NCI-H2196 treated with DMSO at 0.1 percent for 48 hours (cell line): ENCODE results near the gene TDRD1.
"Not testable (repeated sequence)": the region's sequence is repeated elsewhere in the genome, so short reads cannot be mapped to it uniquely, and the experiment has no call there.

Source experiments
- DNase-seq: peaks from one replicate; lab custom pipeline; 2025; ENCODE audit not compliant: unreplicated experiment; lab: John Stamatoyannopoulos, UW

Gene TDRD1

DNA sequence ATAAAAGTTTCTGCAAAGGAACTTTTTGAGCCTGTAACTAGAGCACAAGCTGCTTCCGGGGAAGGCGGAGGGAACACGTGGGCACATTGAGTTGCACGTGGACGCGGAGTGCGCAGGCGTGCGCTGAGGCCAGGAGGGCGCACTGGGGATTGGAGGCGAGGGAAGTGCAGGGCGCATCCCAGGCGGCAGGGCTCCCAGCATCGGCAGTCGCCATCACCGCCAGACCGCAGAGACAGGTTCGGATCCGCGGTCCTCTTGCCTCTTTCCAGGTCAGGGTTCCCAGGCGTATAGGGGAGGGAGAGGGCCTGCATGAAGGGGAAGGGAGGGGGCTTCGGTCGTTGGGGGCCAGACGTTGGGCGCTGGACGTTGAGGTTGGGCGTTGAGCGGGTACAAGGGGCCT, at the start of gene TDRD1:
TSS of gene TDRD1 (plus strand) at position 206 of the 400 bp plus-strand sequence. CDS start 8,479 bp downstream, outside the sequence.
- no peak for DNase-seq

GRCh38 chr10:114131094-114131493, 48.1 kb upstream of the TDRD1 start:
- no peak for DNase-seq

- DNase-seq = no peak
These were observed 43.7 kb upstream of the TDRD1 start for GRCh38 chr10:114135476-114135875.

GRCh38 chr10:114138581-114138980, 40.6 kb upstream of the TDRD1 start:
- DNase-seq = no peak

DNA sequence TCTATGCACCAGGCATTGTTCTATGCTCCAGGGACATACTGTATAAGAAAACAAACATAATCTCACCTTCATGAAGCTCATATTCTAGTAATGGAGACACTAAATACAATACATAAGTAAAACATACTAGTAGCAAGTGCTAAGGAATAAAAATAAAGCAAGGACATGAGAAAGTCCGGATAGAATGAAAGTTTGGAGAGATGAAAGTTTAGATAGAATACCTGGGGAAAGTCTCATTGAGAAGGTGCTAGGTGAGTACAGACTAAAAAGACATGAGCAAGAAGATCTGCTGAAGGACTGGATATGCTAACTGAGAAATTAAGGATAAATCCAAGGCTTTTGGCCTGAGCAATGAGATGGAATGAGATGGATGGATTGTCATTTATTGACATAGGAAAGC, 39.1 kb upstream of the TDRD1 start:
- no peak for DNase-seq

DNA sequence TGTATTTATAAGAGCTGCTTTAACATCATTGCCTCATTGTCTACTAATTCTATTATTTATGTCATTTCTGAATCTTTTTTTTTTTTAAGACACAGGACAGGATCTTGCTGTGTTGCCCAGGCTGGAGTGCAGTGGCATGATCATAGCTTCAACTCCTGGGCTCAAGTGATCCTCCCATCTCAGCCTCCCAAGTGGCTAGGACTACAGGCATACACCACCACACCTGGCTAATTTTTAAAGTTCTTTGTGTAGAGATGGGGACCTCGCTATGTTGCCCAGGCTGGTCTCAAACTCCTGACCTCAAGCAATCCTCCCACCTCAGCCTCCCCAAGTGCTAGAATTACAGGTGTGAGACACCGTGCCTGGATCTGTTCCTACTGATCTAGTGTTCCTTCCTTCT, 38.3 kb upstream of the TDRD1 start:
- DNase-seq = not testable (repeated sequence)

DNA sequence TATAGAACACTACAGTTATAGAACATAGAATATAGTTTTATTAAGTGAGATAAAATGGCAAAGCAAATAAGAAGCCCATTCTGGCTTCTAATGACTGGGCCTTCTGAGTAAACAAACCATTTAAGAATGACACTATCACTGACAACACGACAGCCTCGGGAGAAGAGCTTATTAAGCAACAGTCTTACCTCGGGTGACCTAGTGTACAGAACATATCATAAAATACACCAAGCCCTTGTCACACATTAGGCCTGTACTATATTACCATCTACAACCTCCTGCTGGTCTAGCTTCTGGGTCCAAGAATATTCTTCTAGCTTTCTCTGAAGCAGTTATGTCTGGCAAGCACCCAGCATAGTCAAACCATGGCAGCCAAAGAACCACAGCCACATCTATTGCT, 37.1 kb upstream of the TDRD1 start:
- no peak for DNase-seq

GRCh38 chr10:114143160-114143559, 36.0 kb upstream of the TDRD1 start:
- no peak for DNase-seq

DNA sequence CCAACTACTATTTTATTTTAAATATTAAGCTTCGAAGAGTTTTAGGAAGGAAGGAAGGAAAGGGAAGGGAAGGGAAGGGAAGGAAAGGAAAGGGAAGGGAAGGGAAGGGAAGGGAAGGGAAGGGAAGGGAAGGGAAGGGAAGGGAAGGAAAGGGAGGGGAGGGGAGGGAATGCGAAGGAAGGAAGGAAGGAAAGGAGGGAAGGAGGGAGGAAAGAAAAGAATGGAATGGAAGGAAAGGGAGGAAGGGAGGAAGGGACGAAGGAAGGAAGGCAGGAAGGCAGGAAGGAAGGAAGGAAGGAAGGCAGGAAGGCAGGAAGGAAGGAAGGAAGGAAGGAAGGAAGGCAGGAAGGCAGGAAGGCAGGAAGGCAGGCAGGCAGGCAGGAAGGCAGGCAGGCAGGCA, 29.7 kb upstream of the TDRD1 start:
- not testable (repeated sequence) for DNase-seq

DNA sequence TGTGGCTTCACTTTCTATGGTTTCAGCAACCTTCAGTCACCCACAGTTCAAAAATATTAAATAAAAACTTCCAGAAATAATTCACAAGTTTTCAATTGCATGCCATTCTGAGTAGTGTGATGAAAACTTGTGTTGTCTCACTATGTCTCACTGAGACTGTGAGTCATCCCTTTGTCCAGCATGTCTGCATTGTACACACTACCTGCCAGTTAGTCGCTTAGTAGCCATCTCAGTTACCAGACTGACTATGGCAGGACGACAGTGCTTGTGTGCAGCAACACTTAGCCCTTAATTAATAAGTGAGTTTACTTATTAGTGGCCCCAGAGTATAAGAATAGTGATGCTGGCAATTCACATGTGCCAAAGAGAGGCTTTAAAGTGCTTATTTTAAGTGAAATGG, 27.7 kb upstream of the TDRD1 start:
- DNase-seq = no peak

- no peak for DNase-seq
These were observed 27.3 kb upstream of the TDRD1 start for GRCh38 chr10:114151892-114152291.

- no peak for DNase-seq
These were observed 21.2 kb upstream of the TDRD1 start for GRCh38 chr10:114157912-114158311.

GRCh38 chr10:114163062-114163461, 16.1 kb upstream of the TDRD1 start:
- no peak for DNase-seq

- DNase-seq = no peak
These were observed 13.1 kb upstream of the TDRD1 start for GRCh38 chr10:114166043-114166442.

GRCh38 chr10:114166494-114166893, 12.7 kb upstream of the TDRD1 start:
- DNase-seq = no peak

GRCh38 chr10:114167985-114168384, 11.2 kb upstream of the TDRD1 start:
- no peak for DNase-seq

GRCh38 chr10:114168450-114169009, 10.6 kb upstream of the TDRD1 start:
- DNase-seq = no peak

- DNase-seq = no peak
These were observed 6.9 kb upstream of the TDRD1 start for GRCh38 chr10:114172216-114172615.

- DNase-seq = no peak
These were observed 6.2 kb upstream of the TDRD1 start for GRCh38 chr10:114172776-114173602.

- DNase-seq = no peak
These were observed 5.6 kb upstream of the TDRD1 start for GRCh38 chr10:114173603-114173920.

- DNase-seq = peak; percentile 80
These were observed 5.0 kb upstream of the TDRD1 start, which contains the start of gene CCDC186 for GRCh38 chr10:114173921-114174694. Gene CCDC186 (minus strand): TSS chr10:114174203. CDS start chr10:114163268, 10,935 bp downstream.

- no peak for DNase-seq
These were observed 4.4 kb upstream of the TDRD1 start for GRCh38 chr10:114174695-114175188.
